ENCODE data around the gene HOXC6.

The HOXC6 gene

GRCh38 chr12:54010972-54011664 is 17.1 kb upstream of the HOXC6 start (continued):
- no peak for TF ChIP-seq ZNF645 (tag by site-specific recombination; IDR thresholded peaks at IDR 0.05)
- peak; percentile 35; the same call in 1 of the 2 replicates for TF ChIP-seq ZNF600 (tag by site-specific recombination; IDR thresholded peaks at IDR 0.05)
- no peak; the same call in 1 of the 2 replicates for TF ChIP-seq ZFP3 (tag by site-specific recombination; IDR thresholded peaks at IDR 0.05; ENCODE audit: low read depth)
- TF ChIP-seq ZBTB17 (tag by site-specific recombination; IDR thresholded peaks at IDR 0.05): peak; percentile 73
- peak; percentile 87 for TF ChIP-seq FEZF1 (tag by site-specific recombination; IDR thresholded peaks at IDR 0.05)
- peak; percentile 94 for TF ChIP-seq ZNF398 (tag by site-specific recombination; IDR thresholded peaks at IDR 0.05)
- TF ChIP-seq ZNF549 (tag by site-specific recombination; IDR thresholded peaks at IDR 0.05): no peak
- no peak for TF ChIP-seq HOXD13 (CRISPR knock-in tag; IDR thresholded peaks at IDR 0.05; ENCODE audit: borderline replicate concordance)
- TF ChIP-seq ZBTB26 (tag by site-specific recombination; optimal IDR thresholded peaks at IDR 0.05): no peak
- TF ChIP-seq ZNF19 (tag by site-specific recombination; IDR thresholded peaks at IDR 0.05; ENCODE audit: low read depth): no peak; the same call in 1 of the 2 replicates
- TF ChIP-seq ZNF707 (tag by site-specific recombination; IDR thresholded peaks at IDR 0.05): no peak
- no peak for TF ChIP-seq YY1 (tag by site-specific recombination; IDR thresholded peaks at IDR 0.05)
- no peak for TF ChIP-seq ZNF10 (tag by site-specific recombination; IDR thresholded peaks at IDR 0.05)
- TF ChIP-seq ZNF664 (tag by site-specific recombination; IDR thresholded peaks at IDR 0.05): no peak
- TF ChIP-seq OVOL3 (tag by site-specific recombination; IDR thresholded peaks at IDR 0.05): peak; percentile 83
- no peak for TF ChIP-seq ZNF830 (tag by site-specific recombination; IDR thresholded peaks at IDR 0.05; ENCODE audit: low read depth)
- no peak for TF ChIP-seq KLF1 (tag by site-specific recombination; IDR thresholded peaks at IDR 0.05)
- TF ChIP-seq ZNF629 (tag by site-specific recombination; IDR thresholded peaks at IDR 0.05): 0 out of 2 replicates have a peak, but pooled peaks have one; percentile 13
- TF ChIP-seq ZNF302 (tag by site-specific recombination; IDR thresholded peaks at IDR 0.05; ENCODE audit: low read depth): no peak
- TF ChIP-seq ZNF341 (tag by site-specific recombination; IDR thresholded peaks at IDR 0.05; ENCODE audit: low read depth): no peak
- TF ChIP-seq ZNF274 (IDR thresholded peaks at IDR 0.05; ENCODE audit: low read length): no peak
- no peak for TF ChIP-seq ZNF274 (tag by site-specific recombination; IDR thresholded peaks at IDR 0.05; ENCODE audit: borderline replicate concordance)
- no peak for TF ChIP-seq ZNF704 (tag by site-specific recombination; IDR thresholded peaks at IDR 0.05)
- peak; percentile 79; the same call in 1 of the 2 replicates for TF ChIP-seq TSHZ1 (tag by site-specific recombination; IDR thresholded peaks at IDR 0.05; ENCODE audit: borderline replicate concordance)
- TF ChIP-seq ZNF366 (tag by site-specific recombination; conservative IDR thresholded peaks at IDR 0.05): peak; percentile 92
- no peak for TF ChIP-seq ZNF362 (tag by site-specific recombination; IDR thresholded peaks at IDR 0.05)
- TF ChIP-seq YY2 (tag by site-specific recombination; IDR thresholded peaks at IDR 0.05): no peak
- no peak for TF ChIP-seq ZNF514 (tag by site-specific recombination; IDR thresholded peaks at IDR 0.05)
- peak; percentile 92 for TF ChIP-seq ZNF843 (tag by site-specific recombination; IDR thresholded peaks at IDR 0.05)
- no peak for TF ChIP-seq SALL2 (tag by site-specific recombination; IDR thresholded peaks at IDR 0.05; ENCODE audit: borderline replicate concordance)
- no peak for TF ChIP-seq ZNF114 (tag by site-specific recombination; IDR thresholded peaks at IDR 0.05)
